Hepatocyte (in vitro differentiated cells): ENCODE measurements around the gene STPG3. TPM values are rescaled to one million over a fixed set of nuclear protein-coding genes. Genes with fewer than 3 reads are reported as not detected.

Experiments used
- DNase-seq: peaks from one replicate; pipeline ENCODE4 v3.0.0-alpha.2; 2016; ENCODE audit warnings: low spot score
- H2AFZ ChIP-seq: fragments of 200-600 bp; sonication (generic); 2 replicates; pipeline ENCODE4 v1.6.0; 2016; ENCODE audit warnings: antibody characterized with exemption, mild to moderate bottlenecking
- H3K27ac ChIP-seq: fragments of 200-600 bp; sonication (generic); 2 replicates; pipeline ENCODE4 v1.5.1; 2016; ENCODE audit warnings: mild to moderate bottlenecking
- H3K27me3 ChIP-seq: fragments of 200-600 bp; sonication (generic); 2 replicates; pipeline ENCODE4 v1.6.1; 2016
- H3K36me3 ChIP-seq: fragments of 200-600 bp; sonication (generic); replicated peaks from 2 replicates; pipeline ENCODE4 v1.5.1; 2016; ENCODE audit warnings: low read depth; ENCODE audit not compliant: insufficient read depth
- H3K4me1 ChIP-seq: fragments of 200-600 bp; sonication (generic); 2 replicates; pipeline ENCODE4 v1.5.1; 2016; ENCODE audit warnings: mild to moderate bottlenecking, moderate library complexity; ENCODE audit not compliant: insufficient read depth
- H3K4me2 ChIP-seq: fragments of 200-600 bp; sonication (generic); 2 replicates; pipeline ENCODE4 v1.6.0; 2016
- H3K4me3 ChIP-seq: fragments of 200-600 bp; sonication (generic); 2 replicates; pipeline ENCODE4 v1.5.1; 2016; ENCODE audit warnings: mild to moderate bottlenecking
- H3K79me2 ChIP-seq: fragments of 200-600 bp; sonication (generic); 2 replicates; pipeline ENCODE4 v1.6.0; 2017; ENCODE audit warnings: mild to moderate bottlenecking
- H3K9me2 ChIP-seq: fragments of 200-600 bp; sonication (generic); replicated peaks from 2 replicates; pipeline ENCODE4 v1.6.0; 2017; ENCODE audit warnings: mild to moderate bottlenecking; ENCODE audit not compliant: insufficient read depth
- H3K9me3 ChIP-seq: fragments of 200-600 bp; sonication (generic); 2 replicates; pipeline ENCODE4 v1.5.1; 2016; ENCODE audit warnings: low read depth, mild to moderate bottlenecking
- H4K20me1 ChIP-seq: fragments of 200-600 bp; sonication (generic); 2 replicates; pipeline ENCODE4 v1.6.0; 2016; ENCODE audit warnings: mild to moderate bottlenecking; ENCODE audit not compliant: insufficient read depth, poor library complexity, severe bottlenecking
- CTCF ChIP-seq: fragments of 200-600 bp; sonication (generic); IDR thresholded peaks from 2 replicates; pipeline ENCODE4 v1.5.1; 2016; ENCODE audit warnings: antibody characterized with exemption, mild to moderate bottlenecking; ENCODE audit not compliant: poor library complexity
- EZH2 ChIP-seq: fragments of 200-600 bp; sonication (generic); IDR thresholded peaks from 2 replicates; pipeline ENCODE4 v1.6.1; 2016; ENCODE audit warnings: antibody characterized with exemption, mild to moderate bottlenecking, borderline replicate concordance
- EZH2phosphoT487 ChIP-seq: fragments of 200-600 bp; sonication (generic); IDR thresholded peaks from one replicate; pipeline ENCODE4 v1.6.1; 2018; ENCODE audit warnings: antibody characterized with exemption, mild to moderate bottlenecking, low read depth, moderate library complexity; ENCODE audit not compliant: unreplicated experiment, severe bottlenecking
- WGBS: methylation state at CpG from one replicate; pipeline ENCODE4 v1.1.6; 2016; ENCODE audit warnings: low lambda C conversion rate; ENCODE audit errors: missing lambda C conversion rate; 5-methylcytosine and 5-hydroxymethylcytosine counted together
- polyA plus RNA-seq: library from polyadenylated mRNA; unstranded; fragments of >200 nt; fragmentation: Nextera tagmentation; extraction: Ambion mirVana; gene quantifications from 2 replicates; pipeline ENCODE4 v1.2.1, GENCODE V29; 2016
- total RNA-seq: library from RNA; depleted of rRNA; stranded (reverse); fragments of >200 nt; gene quantifications from 2 replicates; pipeline ENCODE4 v1.2.3, GENCODE V29; 2014

Gene STPG3
- total and polyA plus RNA-seq, 2 experiments from 2014 or later, result 1.5 TPM; not detected in 1

GRCh38 chr9:137232101-137232500 lies 19.0 kb upstream of the STPG3 start:
- Histone ChIP-seq H3K27me3 (no peaks in the 10 kb centered on the region), H3K36me3 (no peaks in the 10 kb centered on the region), H2AFZ (no peak overlapping the region), H4K20me1 (no peaks in the 10 kb centered on the region), H3K79me2 (peaks cover 5% of the 10 kb centered on the region), H3K27ac (no peak overlapping the region), H3K4me3 (no peak overlapping the region), H3K4me1 (peaks cover 47% of the 10 kb centered on the region), H3K9me3 (no peaks in the 10 kb centered on the region), H3K9me2 (no peaks in the 10 kb centered on the region), H3K4me2 (no peak overlapping the region)
- 84% methylated on average over 10 of the region's 10 CpGs for WGBS
- no peak for DNase-seq
- TF ChIP-seq EZH2 (no peak), EZH2phosphoT487 (no peak), CTCF (no peak)

- Histone ChIP-seq H3K4me3 (no peak overlapping the region), H4K20me1 (no peaks in the 10 kb centered on the region), H3K27ac (no peak overlapping the region), H3K4me2 (no peak overlapping the region), H3K79me2 (peaks cover 9% of the 10 kb centered on the region), H3K9me2 (no peaks in the 10 kb centered on the region), H3K4me1 (peaks cover 44% of the 10 kb centered on the region), H3K36me3 (no peaks in the 10 kb centered on the region), H2AFZ (no peak overlapping the region), H3K27me3 (no peaks in the 10 kb centered on the region), H3K9me3 (no peaks in the 10 kb centered on the region)
- TF ChIP-seq EZH2phosphoT487, result no peak
- no peak for TF ChIP-seq CTCF
- no peak for TF ChIP-seq EZH2
- WGBS, result 89% methylated on average over 24 of the region's 24 CpGs
- DNase-seq, result no peak
These were observed 18.6 kb upstream of the STPG3 start for GRCh38 chr9:137232510-137232909.

DNA sequence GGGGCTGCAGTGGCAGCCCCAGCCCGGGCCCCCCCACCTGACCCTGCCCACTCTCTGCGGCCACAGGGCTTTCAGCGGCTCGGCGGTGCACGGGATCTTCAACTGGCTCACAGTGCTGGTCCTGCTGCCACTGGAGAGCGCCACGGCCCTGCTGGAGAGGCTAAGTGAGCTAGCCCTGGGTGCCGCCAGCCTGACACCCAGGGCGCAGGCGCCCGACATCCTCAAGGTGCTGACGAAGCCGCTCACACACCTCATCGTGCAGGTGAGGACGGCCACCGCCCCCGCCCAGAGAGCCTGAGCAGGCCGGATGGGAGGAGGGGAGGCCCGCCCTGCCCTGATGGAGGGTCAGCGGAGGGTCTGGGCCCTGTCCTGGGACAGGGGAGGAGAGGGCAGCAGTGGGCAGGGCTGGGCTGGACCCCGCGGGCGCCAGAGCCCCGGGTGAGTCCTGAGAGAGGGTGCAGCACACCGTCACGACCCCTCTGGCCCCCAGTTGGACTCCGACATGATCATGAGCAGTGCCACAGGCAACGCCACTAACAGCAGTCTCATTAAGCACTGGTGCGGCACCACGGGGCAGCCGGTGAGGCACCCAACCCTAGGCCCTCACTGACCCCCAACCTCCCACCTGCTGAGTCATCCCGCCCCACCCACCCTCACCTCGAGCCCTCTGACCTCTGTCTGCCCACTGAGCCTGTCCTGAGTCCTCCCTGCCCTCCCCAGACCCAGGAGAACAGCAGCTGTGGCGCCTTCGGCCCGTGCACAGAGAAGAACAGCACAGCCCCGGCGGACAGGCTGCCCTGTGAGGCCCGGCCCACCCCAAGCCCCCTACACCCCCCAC lies 17.7 kb upstream of the STPG3 start:
- H3K4me2 ChIP-seq, result no peak overlapping the region
- H3K9me3 ChIP-seq, result no peaks in the 10 kb centered on the region
- H4K20me1 ChIP-seq, result no peaks in the 10 kb centered on the region
- H3K4me1 ChIP-seq, result peaks cover 37% of the 10 kb centered on the region
- H3K9me2 ChIP-seq, result no peaks in the 10 kb centered on the region
- H3K36me3 ChIP-seq, result no peaks in the 10 kb centered on the region
- no peaks in the 10 kb centered on the region for H3K27me3 ChIP-seq
- no peak for DNase-seq
- no peak for TF ChIP-seq EZH2
- no peak for TF ChIP-seq CTCF
- peaks cover 18% of the 10 kb centered on the region for H3K79me2 ChIP-seq
- H3K27ac ChIP-seq, result no peak overlapping the region
- H2AFZ ChIP-seq, result no peak overlapping the region
- H3K4me3 ChIP-seq, result no peak overlapping the region
- WGBS, result 86% methylated on average over 21 of the region's 40 CpGs
